HepG2 (cell line): ENCODE results near the gene GOLPH3. TPM values are rescaled to one million over a fixed set of nuclear protein-coding genes. Genes with fewer than 3 reads are reported as not detected.
"Not testable (repeated sequence)": the region's sequence is repeated elsewhere in the genome, so short reads cannot be mapped to it uniquely, and the experiment has no call there.

Experiments used
- ATAC-seq: fragments of 200-7000 bp; cut with Tn5 transposase; 3 replicates; pipeline ENCODE4 v1.9.1; 2020; ENCODE audit warnings: mild to moderate bottlenecking, moderate library complexity
- BruUV-seq: library from RNA; stranded (reverse); fragments of 400-500 nt; replicated peaks from 2 replicates; lab custom pipeline; 2021; lab: Mats Ljungman, UMichigan
- CTCF ChIA-PET: fragments of 300-600 bp; formaldehyde crosslinking; extraction: SDS; loops from one replicate; lab custom pipeline; 2021; ENCODE audit warnings: low total read pairs, inconsistent platforms, low intra/inter-chr PET ratio; lab: Yijun Ruan, JAX
- POLR2A ChIA-PET: fragments of 350-600 bp; sonication (Branson Sonifier 250); formaldehyde crosslinking; loops from one replicate; lab custom pipeline; 2020; ENCODE audit warnings: antibody characterized with exemption, inconsistent platforms; lab: Yijun Ruan, JAX
- DNase-seq: peaks from one replicate; pipeline ENCODE4 v3.0.0-alpha.2; 2015; ENCODE audit warnings: low spot score
- FAIRE-seq: peaks from 3 replicates; lab custom pipeline; 2011; peaks lifted over from hg19 to GRCh38; lab: Jason Lieb, UNC
- H2AFZ ChIP-seq: one replicate; pipeline ENCODE4 v1.6.1; 2011; ENCODE audit warnings: low read length, inconsistent platforms
- H3K27ac ChIP-seq: fragments of 300-600 bp; 3 replicates; pipeline ENCODE4 v1.8.0; 2011; ENCODE audit warnings: mixed run types, mild to moderate bottlenecking, mixed read lengths, low read length, inconsistent platforms; ENCODE audit not compliant: insufficient read depth; ENCODE audit errors: extremely low read length
- H3K27me3 ChIP-seq, 2 experiments: fragments of 200-600 bp in 1 of 2; 2 replicates in 1 of 2; 3 replicates in 1 of 2; pipeline versions ENCODE4 v1.6.0 to v1.8.0; 2011; ENCODE audit warnings: low read length in 2 of 2, mild to moderate bottlenecking in 2 of 2, moderate library complexity in 2 of 2, inconsistent platforms in 1 of 2; ENCODE audit not compliant: insufficient read depth in 2 of 2, control insufficient read depth in 1 of 2
- H3K36me3 ChIP-seq, 2 experiments: fragments of 200-600 bp in 1 of 2; replicated peaks in 1 of 2; 2 replicates in 1 of 2; 3 replicates in 1 of 2; pipeline versions ENCODE4 v1.5.1 to v1.8.0; 2011; ENCODE audit warnings: low read length in 2 of 2, inconsistent platforms in 1 of 2; ENCODE audit not compliant: insufficient read depth in 2 of 2, control insufficient read depth in 1 of 2
- H3K4me1 ChIP-seq: 2 replicates; pipeline ENCODE4 v1.5.1; 2012; ENCODE audit warnings: low read length, inconsistent platforms; ENCODE audit not compliant: insufficient read depth
- H3K4me2 ChIP-seq: 2 replicates; pipeline ENCODE4 v1.6.0; 2011; ENCODE audit warnings: low read depth, low read length, inconsistent platforms
- H3K4me3 ChIP-seq, 3 experiments: fragments of 200-600 bp in 1 of 3; sonication (generic), shearing (Covaris generic) in 1 of 3; replicated peaks in 1 of 3; 2 replicates each; pipeline ENCODE4 v1.5.1; 2011 to 2016; ENCODE audit warnings: low read length in 3 of 3, inconsistent platforms in 2 of 3, low read depth in 2 of 3, mild to moderate bottlenecking in 2 of 3, control low read depth in 1 of 3, mixed read lengths in 1 of 3; ENCODE audit not compliant: insufficient read depth in 1 of 3
- H3K79me2 ChIP-seq: one replicate; pipeline ENCODE4 v1.6.1; 2011; ENCODE audit warnings: low read length, inconsistent platforms; ENCODE audit not compliant: insufficient read depth
- H3K9ac ChIP-seq: 2 replicates; pipeline ENCODE4 v1.6.0; 2011; ENCODE audit warnings: mild to moderate bottlenecking, low read depth, low read length, inconsistent platforms; ENCODE audit not compliant: insufficient read depth
- H3K9me3 ChIP-seq: 2 replicates; pipeline ENCODE4 v1.5.1; 2012; ENCODE audit warnings: mild to moderate bottlenecking, low read length
- H4K20me1 ChIP-seq: 2 replicates; pipeline ENCODE4 v1.6.0; 2011; ENCODE audit warnings: inconsistent platforms, mild to moderate bottlenecking, low read length, moderate library complexity; ENCODE audit not compliant: insufficient read depth
- ATM ChIP-seq: fragments of 450-650 bp; IDR thresholded peaks from 2 replicates; pipeline ENCODE4 v1.7.1; 2017; ENCODE audit warnings: mild to moderate bottlenecking, borderline replicate concordance
- HOXA3 ChIP-seq: sonication (generic); formaldehyde crosslinking; IDR thresholded peaks from 2 replicates; pipeline ENCODE4 v1.5.0; 2020; ENCODE audit warnings: missing genetic modification reagents
- HOXD1 ChIP-seq: sonication (generic); formaldehyde crosslinking; IDR thresholded peaks from 2 replicates; pipeline ENCODE4 v1.5.0; 2020; ENCODE audit warnings: missing genetic modification reagents
- KAT8 ChIP-seq: IDR thresholded peaks from 2 replicates; pipeline ENCODE4 v1.6.1; 2016; ENCODE audit warnings: missing genetic modification reagents, missing compliant biosample characterization
- MAZ ChIP-seq, 2 experiments: sonication (generic) in 1 of 2; formaldehyde crosslinking in 1 of 2; IDR thresholded peaks; 2 replicates each; pipeline versions ENCODE4 v1.5.0 to v1.6.1; 2012 to 2020; ENCODE audit warnings: low read depth in 2 of 2, mild to moderate bottlenecking in 2 of 2, borderline replicate concordance in 1 of 2, improper control_type of control experiment in 1 of 2, low read length in 1 of 2, missing genetic modification reagents in 1 of 2, moderate library complexity in 1 of 2
- MED1 ChIP-seq: sonication (generic); formaldehyde crosslinking; IDR thresholded peaks from 2 replicates; pipeline ENCODE4 v1.4.0; 2020; ENCODE audit warnings: missing genetic modification reagents
- MLLT10 ChIP-seq: sonication (generic); formaldehyde crosslinking; IDR thresholded peaks from 2 replicates; pipeline ENCODE4 v1.4.0; 2020; ENCODE audit warnings: missing genetic modification reagents
- POGZ ChIP-seq: sonication (generic); formaldehyde crosslinking; IDR thresholded peaks from 2 replicates; pipeline ENCODE4 v1.4.0; 2020; ENCODE audit warnings: mild to moderate bottlenecking, missing genetic modification reagents
- RBFOX2 ChIP-seq: fragments of 200-400 bp; formaldehyde crosslinking; IDR thresholded peaks from 2 replicates; pipeline ENCODE4 v1.6.1; 2017; ENCODE audit warnings: low read depth, mild to moderate bottlenecking, low read length
- SALL1 ChIP-seq: sonication (generic); formaldehyde crosslinking; IDR thresholded peaks from 2 replicates; pipeline ENCODE4 v1.8.0; 2022; ENCODE audit warnings: mild to moderate bottlenecking, missing genetic modification reagents
- SAP130 ChIP-seq: IDR thresholded peaks from 2 replicates; pipeline ENCODE4 v1.6.1; 2016; ENCODE audit warnings: low read depth
- UBTF ChIP-seq: sonication (generic); formaldehyde crosslinking; IDR thresholded peaks from 2 replicates; pipeline ENCODE4 v1.4.0; 2020; ENCODE audit warnings: mild to moderate bottlenecking, missing genetic modification reagents
- YY1 ChIP-seq: IDR thresholded peaks from 2 replicates; pipeline ENCODE4 v1.6.1; 2011; ENCODE audit warnings: low read length, low read depth, moderate library complexity, mild to moderate bottlenecking; ENCODE audit not compliant: insufficient read depth, insufficient replicate concordance
- ZFP90 ChIP-seq: sonication (generic); formaldehyde crosslinking; IDR thresholded peaks from 2 replicates; pipeline ENCODE4 v1.8.0; 2022; ENCODE audit warnings: missing genetic modification reagents, mild to moderate bottlenecking, inconsistent platforms, borderline replicate concordance
- ZMYM2 ChIP-seq: sonication (generic); formaldehyde crosslinking; IDR thresholded peaks from 2 replicates; pipeline ENCODE4 v1.8.0; 2022; ENCODE audit warnings: mild to moderate bottlenecking, missing genetic modification reagents
- ZNF558 ChIP-seq: sonication (generic); formaldehyde crosslinking; IDR thresholded peaks from 2 replicates; pipeline ENCODE4 v1.9.0; 2022; ENCODE audit warnings: mild to moderate bottlenecking, missing genetic modification reagents, borderline replicate concordance
- ZNF563 ChIP-seq: sonication (generic); formaldehyde crosslinking; IDR thresholded peaks from 2 replicates; pipeline ENCODE4 v1.8.0; 2022; ENCODE audit warnings: mild to moderate bottlenecking, moderate library complexity, missing genetic modification reagents
- ZNF629 ChIP-seq: sonication (generic); formaldehyde crosslinking; conservative IDR thresholded peaks from 2 replicates; pipeline ENCODE4 v1.5.0; 2020; ENCODE audit warnings: missing genetic modification reagents
- WGBS: methylation state at CpG from one replicate; pipeline ENCODE4 v1.1.6; 2017; ENCODE audit warnings: low lambda C conversion rate; 5-methylcytosine and 5-hydroxymethylcytosine counted together
- in situ Hi-C: cut with HindIII; loops from 2 replicates; pipeline ENCODE4 v1.10.0; 2017; ENCODE audit warnings: low pct_unique_long_range_greater_than_20kb; ENCODE audit not compliant: extremely low pct_ligation_motif_present
- intact Hi-C: fragments of 100-400 bp; cut with micrococcal nuclease; formaldehyde crosslinking; loops from one replicate; pipeline ENCODE4 v1.10.0; 2022; ENCODE audit not compliant: unreplicated experiment
- polyA plus RNA-seq, 8 experiments: library from polyadenylated mRNA; depleted of rRNA in 3 of 8; stranded (reverse) in 7 of 8; unstranded in 1 of 8; fragments of >200 nt; fragmentation: Illumina TruSeq in 4 of 8; extraction: Trizol in 4 of 8; gene quantifications; 2 replicates each; pipeline versions ENCODE4 v1.2.1 to v1.2.3, GENCODE V29; 2011 to 2016; ENCODE audit warnings: low read depth in 4 of 8, missing spikeins in 1 of 8, mixed read lengths in 1 of 8; ENCODE audit not compliant: insufficient read depth in 1 of 8
- total RNA-seq, 5 experiments: library from RNA; depleted of rRNA; stranded (reverse); fragments of >200 nt; fragmentation: Illumina TruSeq; extraction: Trizol; gene quantifications; 2 replicates each; pipeline ENCODE4 v1.2.3, GENCODE V29; 2016; ENCODE audit warnings: low read depth in 1 of 5
- TF ChIP-seq, protein P1 (sequence below): sonication (generic); formaldehyde crosslinking; IDR thresholded peaks from 2 replicates; pipeline ENCODE4 v1.8.0; 2022; ENCODE audit warnings: missing genetic modification reagents, mild to moderate bottlenecking, borderline replicate concordance

GOLPH3 gene
- total and polyA plus RNA-seq, 2 of the 13 experiments (the other 11 are each of a cell fraction or from before 2014, with no cell fraction given) = 59.5 to 84.5 TPM

GRCh38 chr5:32172923-32173266, 1.2 kb downstream of the GOLPH3 start (continued):
- no peak for TF ChIP-seq ATM

GRCh38 chr5:32172186-32172911, 1.8 kb downstream of the GOLPH3 start:
- POLR2A ChIA-PET = interaction anchor here (2.4 kb wide), 1 partner anchor 61 kb away, joined by 24 read pairs; no protein-coding TSS in a partner anchor
- Histone ChIP-seq H3K4me3 (peak overlapping the region; percentile 85 to 90 (median 87)), H4K20me1 (peaks cover 37% of the 10 kb centered on the region), H3K36me3 (peaks cover 6 to 30% of the 10 kb centered on the region in 2 experiments), H3K9ac (peak overlapping the region; percentile 99), H3K27ac (peak overlapping the region; percentile 99), H3K4me1 (peaks cover 58% of the 10 kb centered on the region), H3K79me2 (peaks cover 72% of the 10 kb centered on the region), H3K4me2 (peak overlapping the region; percentile 76)
- H2AFZ ChIP-seq; H3K27me3 ChIP-seq; CTCF ChIA-PET; FAIRE-seq; DNase-seq; ATAC-seq; H3K9me3 ChIP-seq; in situ Hi-C loops; TF ChIP-seq MAZ (IDR thresholded peaks at IDR 0.05; ENCODE audit: borderline replicate concordance, low read depth, low read length): not testable (repeated sequence)
- WGBS = under 1% methylated on average over 34 of the region's 34 CpGs
- intact Hi-C loops = loop anchor here (5.0 kb wide), 1 partner anchor 140 kb away; the partner anchor contains the start of gene MTMR12
- TSS peak; percentile 49 for BruUV-seq
- TF ChIP-seq KAT8 (CRISPR knock-in tag) (peak; percentile 20), ZNF629 (CRISPR knock-in tag) (peak; percentile 57), MLLT10 (peak; percentile 53; the same call in 1 of the 2 replicates), HOXD1 (CRISPR knock-in tag) (0 out of 2 replicates have a peak, but pooled peaks have one; percentile 25), SALL1 (CRISPR knock-in tag) (0 out of 2 replicates have a peak, but pooled peaks have one; percentile 31), ZFP90 (CRISPR knock-in tag) (0 out of 2 replicates have a peak, but pooled peaks have one; percentile 46), SAP130 (CRISPR knock-in tag) (peak; percentile 13), HOXA3 (CRISPR knock-in tag) (peak; percentile 21; the same call in 1 of the 2 replicates), UBTF (CRISPR knock-in tag) (0 out of 2 replicates have a peak, but pooled peaks have one; percentile 33), RBFOX2 (peak; percentile 34; the same call in 1 of the 2 replicates), ZNF558 (0 out of 2 replicates have a peak, but pooled peaks have one; percentile 30), ZNF563 (peak; percentile 32; the same call in 1 of the 2 replicates), ZMYM2 (CRISPR knock-in tag) (0 out of 2 replicates have a peak, but pooled peaks have one; percentile 52), MAZ (CRISPR knock-in tag; IDR thresholded peaks at IDR 0.05; ENCODE audit: low read depth) (0 out of 2 replicates have a peak, but pooled peaks have one; percentile 21), YY1 (peak; percentile 29), MED1 (CRISPR knock-in tag) (peak; percentile 16; the same call in 1 of the 2 replicates), POGZ (CRISPR knock-in tag) (0 out of 2 replicates have a peak, but pooled peaks have one; percentile 16)
- TF ChIP-seq, protein P1, sequence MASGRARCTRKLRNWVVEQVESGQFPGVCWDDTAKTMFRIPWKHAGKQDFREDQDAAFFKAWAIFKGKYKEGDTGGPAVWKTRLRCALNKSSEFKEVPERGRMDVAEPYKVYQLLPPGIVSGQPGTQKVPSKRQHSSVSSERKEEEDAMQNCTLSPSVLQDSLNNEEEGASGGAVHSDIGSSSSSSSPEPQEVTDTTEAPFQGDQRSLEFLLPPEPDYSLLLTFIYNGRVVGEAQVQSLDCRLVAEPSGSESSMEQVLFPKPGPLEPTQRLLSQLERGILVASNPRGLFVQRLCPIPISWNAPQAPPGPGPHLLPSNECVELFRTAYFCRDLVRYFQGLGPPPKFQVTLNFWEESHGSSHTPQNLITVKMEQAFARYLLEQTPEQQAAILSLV (CRISPR knock-in tag) = 0 out of 2 replicates have a peak, but pooled peaks have one; percentile 29
